T-helper 2 cell treated with Interferon-gamma antibody and Interleukin-4, amounts not matched to agents 5 μg/mL and 100 μg/mL, for 36 hours (primary cell): ENCODE measurements around the gene SPRED3.

Experiments
- DNase-seq: peaks from one replicate; pipeline ENCODE4 v3.0.0; 2021; ENCODE audit warnings: low spot score
- H3K27ac Mint-ChIP-seq: one replicate; pipeline ENCODE4 v1.8.0; 2021; ENCODE audit warnings: mild to moderate bottlenecking, mixed read lengths
- H3K27me3 Mint-ChIP-seq: one replicate; pipeline ENCODE4 v1.8.0; 2021; ENCODE audit warnings: low read depth, mixed read lengths
- H3K36me3 Mint-ChIP-seq: one replicate; pipeline ENCODE4 v1.8.0; 2021; ENCODE audit warnings: low read depth, mixed read lengths
- H3K4me1 Mint-ChIP-seq: one replicate; pipeline ENCODE4 v1.8.0; 2021; ENCODE audit warnings: low read depth, mixed read lengths
- H3K4me3 Mint-ChIP-seq: one replicate; pipeline ENCODE4 v1.8.0; 2022; ENCODE audit warnings: mild to moderate bottlenecking, moderate library complexity, mixed read lengths
- H3K9me3 Mint-ChIP-seq: one replicate; pipeline ENCODE4 v1.8.0; 2021; ENCODE audit warnings: mixed read lengths

The SPRED3 gene

GRCh38 chr19:38389957-38390924, 1.7 kb downstream of the SPRED3 start:
- no peak overlapping the region for H3K27ac Mint-ChIP-seq
- no peak for DNase-seq
- H3K36me3 Mint-ChIP-seq = peaks cover 4% of the 10 kb centered on the region
- H3K27me3 Mint-ChIP-seq = peaks cover 31% of the 10 kb centered on the region
- no peaks in the 10 kb centered on the region for H3K9me3 Mint-ChIP-seq
- H3K4me3 Mint-ChIP-seq = peak overlapping the region; percentile 13
- H3K4me1 Mint-ChIP-seq = peaks cover 25% of the 10 kb centered on the region

GRCh38 chr19:38391911-38392464, 3.5 kb downstream of the SPRED3 start:
- Mint-ChIP-seq H3K27me3 (peaks cover 31% of the 10 kb centered on the region), H3K36me3 (peaks cover 5% of the 10 kb centered on the region), H3K9me3 (no peaks in the 10 kb centered on the region), H3K4me3 (no peak overlapping the region), H3K4me1 (peaks cover 31% of the 10 kb centered on the region), H3K27ac (no peak overlapping the region)
- DNase-seq = no peak

GRCh38 chr19:38392707-38393308, 4.3 kb downstream of the SPRED3 start:
- peaks cover 5% of the 10 kb centered on the region for H3K36me3 Mint-ChIP-seq
- no peak overlapping the region for H3K4me3 Mint-ChIP-seq
- H3K9me3 Mint-ChIP-seq = no peaks in the 10 kb centered on the region
- H3K4me1 Mint-ChIP-seq = peaks cover 28% of the 10 kb centered on the region
- H3K27me3 Mint-ChIP-seq = peaks cover 33% of the 10 kb centered on the region
- peak; percentile 45 for DNase-seq
- no peak overlapping the region for H3K27ac Mint-ChIP-seq

- peaks cover 22% of the 10 kb centered on the region for H3K4me1 Mint-ChIP-seq
- H3K27me3 Mint-ChIP-seq = peaks cover 29% of the 10 kb centered on the region
- peak overlapping the region; percentile 83 for H3K4me3 Mint-ChIP-seq
- H3K36me3 Mint-ChIP-seq = peaks cover 5% of the 10 kb centered on the region
- H3K27ac Mint-ChIP-seq = peak overlapping the region; percentile 84
- H3K9me3 Mint-ChIP-seq = no peaks in the 10 kb centered on the region
- DNase-seq = peak; percentile 78
Measured at GRCh38 chr19:38394488-38394887, 6.0 kb downstream of the SPRED3 start.

GRCh38 chr19:38395381-38396114, 7.1 kb downstream of the SPRED3 start:
- Mint-ChIP-seq H3K27me3 (peaks cover 24% of the 10 kb centered on the region), H3K36me3 (peaks cover 5% of the 10 kb centered on the region), H3K27ac (peak overlapping the region; percentile 84), H3K4me3 (peak overlapping the region; percentile 81), H3K4me1 (peaks cover 21% of the 10 kb centered on the region), H3K9me3 (no peaks in the 10 kb centered on the region)
- peak; percentile 53 for DNase-seq

- peaks cover 6% of the 10 kb centered on the region for H3K27me3 Mint-ChIP-seq
- no peak overlapping the region for H3K27ac Mint-ChIP-seq
- H3K36me3 Mint-ChIP-seq = peaks cover 5% of the 10 kb centered on the region
- H3K9me3 Mint-ChIP-seq = no peaks in the 10 kb centered on the region
- peaks cover 23% of the 10 kb centered on the region for H3K4me1 Mint-ChIP-seq
- no peak overlapping the region for H3K4me3 Mint-ChIP-seq
- no peak for DNase-seq
Measured at GRCh38 chr19:38399081-38399480, 10.6 kb downstream of the SPRED3 start.

GRCh38 chr19:38399537-38399936, 11.0 kb downstream of the SPRED3 start:
- H3K36me3 Mint-ChIP-seq = peaks cover 5% of the 10 kb centered on the region
- peak overlapping the region; percentile 15 for H3K27ac Mint-ChIP-seq
- no peak for DNase-seq
- peaks cover 5% of the 10 kb centered on the region for H3K27me3 Mint-ChIP-seq
- H3K4me3 Mint-ChIP-seq = no peak overlapping the region
- peaks cover 21% of the 10 kb centered on the region for H3K4me1 Mint-ChIP-seq
- no peaks in the 10 kb centered on the region for H3K9me3 Mint-ChIP-seq

GRCh38 chr19:38400361-38400760, 11.9 kb downstream of the SPRED3 start:
- Mint-ChIP-seq H3K27ac (peak overlapping the region; percentile 65), H3K27me3 (peaks cover 5% of the 10 kb centered on the region), H3K4me1 (peaks cover 19% of the 10 kb centered on the region), H3K4me3 (no peak overlapping the region), H3K9me3 (no peaks in the 10 kb centered on the region), H3K36me3 (peaks cover 8% of the 10 kb centered on the region)
- DNase-seq = no peak

- DNase-seq = no peak
- H3K4me1 Mint-ChIP-seq = peaks cover 19% of the 10 kb centered on the region
Measured at GRCh38 chr19:38401148-38401547, 12.7 kb downstream of the SPRED3 start.

GRCh38 chr19:38402623-38402966, 14.1 kb downstream of the SPRED3 start:
- Mint-ChIP-seq H3K4me1 (peaks cover 12% of the 10 kb centered on the region), H3K9me3 (no peaks in the 10 kb centered on the region), H3K4me3 (peak overlapping the region; percentile 89), H3K27me3 (peaks cover 3% of the 10 kb centered on the region), H3K27ac (peak overlapping the region; percentile 97), H3K36me3 (peaks cover 11% of the 10 kb centered on the region)
- no peak for DNase-seq

More at GRCh38 chr19:38401148-38401547, 12.7 kb downstream of the SPRED3 start:
- Mint-ChIP-seq H3K36me3 (peaks cover 10% of the 10 kb centered on the region), H3K27ac (no peak overlapping the region), H3K9me3 (no peaks in the 10 kb centered on the region), H3K4me3 (no peak overlapping the region), H3K27me3 (peaks cover 5% of the 10 kb centered on the region)

- H3K36me3 Mint-ChIP-seq = peaks cover 11% of the 10 kb centered on the region
- peak within 1 kb of the TSS; percentile 89 for H3K4me3 Mint-ChIP-seq
- H3K4me1 Mint-ChIP-seq = peaks cover 12% of the 10 kb centered on the region
- peak; percentile 98 for DNase-seq
- H3K9me3 Mint-ChIP-seq = no peaks in the 10 kb centered on the region
- H3K27ac Mint-ChIP-seq = peak within 1 kb of the TSS; percentile 97
- peaks cover 3% of the 10 kb centered on the region for H3K27me3 Mint-ChIP-seq
Measured at GRCh38 chr19:38402967-38403674, 14.6 kb downstream of the SPRED3 start, which contains the start of gene FAM98C. TSS of gene FAM98C (plus strand) at chr19:38403093. CDS start at chr19:38403154, 61 bp downstream.

- peak overlapping the region; percentile 26 for H3K27ac Mint-ChIP-seq
- peaks cover 10% of the 10 kb centered on the region for H3K4me1 Mint-ChIP-seq
- no peaks in the 10 kb centered on the region for H3K9me3 Mint-ChIP-seq
- peaks cover 20% of the 10 kb centered on the region for H3K36me3 Mint-ChIP-seq
- DNase-seq = no peak
- H3K4me3 Mint-ChIP-seq = peak overlapping the region; percentile 89
- H3K27me3 Mint-ChIP-seq = no peaks in the 10 kb centered on the region
Measured at GRCh38 chr19:38404858-38405257, 16.4 kb downstream of the SPRED3 start.

- DNase-seq = no peak
- peak overlapping the region; percentile 89 for H3K4me3 Mint-ChIP-seq
- H3K36me3 Mint-ChIP-seq = peaks cover 20% of the 10 kb centered on the region
- peaks cover 10% of the 10 kb centered on the region for H3K4me1 Mint-ChIP-seq
- H3K27me3 Mint-ChIP-seq = no peaks in the 10 kb centered on the region
- no peaks in the 10 kb centered on the region for H3K9me3 Mint-ChIP-seq
- peak overlapping the region; percentile 49 for H3K27ac Mint-ChIP-seq
Measured at GRCh38 chr19:38405276-38405675, 16.8 kb downstream of the SPRED3 start.
